IPS-15b (cell line): ENCODE results near the gene FBXO21.

Source experiments
- H3K27me3 ChIP-seq: one replicate; pipeline ENCODE4 v1.6.1; 2013; ENCODE audit warnings: low read length; ENCODE audit not compliant: control insufficient read depth, insufficient read depth
- H3K36me3 ChIP-seq: one replicate; pipeline ENCODE4 v1.6.1; 2013; ENCODE audit warnings: low read length; ENCODE audit not compliant: control insufficient read depth, insufficient read depth
- H3K4me1 ChIP-seq: one replicate; pipeline ENCODE4 v1.6.1; 2013; ENCODE audit warnings: mild to moderate bottlenecking, low read length; ENCODE audit not compliant: control insufficient read depth, insufficient read depth
- H3K4me3 ChIP-seq: one replicate; pipeline ENCODE4 v1.5.1; 2013; ENCODE audit warnings: low read depth, low read length
- H3K9ac ChIP-seq: one replicate; pipeline ENCODE4 v1.6.1; 2013; ENCODE audit warnings: low read depth, mild to moderate bottlenecking, low read length
- H3K9me3 ChIP-seq: one replicate; pipeline ENCODE4 v1.6.1; 2013; ENCODE audit warnings: mild to moderate bottlenecking, low read length; ENCODE audit not compliant: control insufficient read depth, insufficient read depth

The FBXO21 gene

DNA sequence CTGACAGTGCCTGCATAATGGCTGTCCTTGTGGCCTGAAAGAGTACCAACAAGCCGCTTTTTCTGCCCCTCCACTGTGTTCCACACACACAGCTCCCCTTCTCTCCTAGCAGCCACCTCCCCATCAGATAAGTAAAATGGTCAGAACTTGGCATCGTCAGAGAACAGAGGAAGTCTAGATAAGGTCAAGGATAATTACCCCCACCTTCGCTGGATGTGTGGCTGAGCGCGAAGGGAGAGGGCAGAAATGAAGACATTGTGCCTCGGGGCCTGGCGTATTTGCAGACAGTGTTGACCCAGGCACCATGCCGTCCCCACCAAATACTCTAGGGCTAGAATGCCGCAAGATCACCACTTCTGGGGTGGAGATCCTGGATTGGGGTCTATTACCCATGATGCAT is 30.6 kb downstream of the FBXO21 start:
- peaks cover 44% of the 10 kb centered on the region for H3K36me3 ChIP-seq
- no peak overlapping the region for H3K4me3 ChIP-seq
- H3K27me3 ChIP-seq = no peaks in the 10 kb centered on the region

DNA sequence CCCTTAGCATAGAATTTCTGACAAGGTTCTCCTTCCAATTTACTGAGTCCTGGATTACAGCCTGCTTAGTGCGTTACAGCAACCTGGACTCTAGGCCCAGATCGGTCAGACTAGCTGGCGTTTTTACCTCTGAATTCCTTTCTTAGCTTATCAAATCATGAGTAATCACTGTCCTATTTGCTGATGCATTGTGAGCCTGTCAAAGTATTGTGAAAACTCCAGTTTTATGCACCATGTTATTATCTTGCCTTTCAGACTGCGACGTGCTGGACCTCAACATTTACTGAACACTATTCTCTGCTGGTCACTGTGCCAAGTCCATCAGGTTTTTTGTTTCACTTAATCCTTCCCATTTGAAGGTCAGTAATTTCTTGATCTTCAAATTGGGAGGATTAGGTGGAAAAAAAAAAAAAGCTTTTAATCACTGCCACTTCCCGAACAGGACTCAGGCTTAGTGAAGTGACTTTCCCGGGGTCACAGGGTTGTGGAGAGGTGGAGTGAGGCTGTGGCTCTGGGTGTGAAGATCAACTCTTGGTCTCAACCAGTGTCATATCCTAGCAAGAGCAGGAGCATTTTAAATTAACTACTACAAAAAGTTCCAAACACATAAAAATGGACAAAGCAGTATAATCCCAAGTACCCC is 31.2 kb downstream of the FBXO21 start:
- H3K9ac ChIP-seq = no peak overlapping the region
- H3K4me3 ChIP-seq = no peak overlapping the region
- H3K9me3 ChIP-seq = no peaks in the 10 kb centered on the region
- H3K36me3 ChIP-seq = peaks cover 49% of the 10 kb centered on the region
- peaks cover 2% of the 10 kb centered on the region for H3K4me1 ChIP-seq
- no peaks in the 10 kb centered on the region for H3K27me3 ChIP-seq

More for the DNA sequence above, 30.6 kb downstream of the FBXO21 start:
- Histone ChIP-seq H3K4me1 (peaks cover 2% of the 10 kb centered on the region), H3K9ac (no peak overlapping the region), H3K9me3 (no peaks in the 10 kb centered on the region)

DNA sequence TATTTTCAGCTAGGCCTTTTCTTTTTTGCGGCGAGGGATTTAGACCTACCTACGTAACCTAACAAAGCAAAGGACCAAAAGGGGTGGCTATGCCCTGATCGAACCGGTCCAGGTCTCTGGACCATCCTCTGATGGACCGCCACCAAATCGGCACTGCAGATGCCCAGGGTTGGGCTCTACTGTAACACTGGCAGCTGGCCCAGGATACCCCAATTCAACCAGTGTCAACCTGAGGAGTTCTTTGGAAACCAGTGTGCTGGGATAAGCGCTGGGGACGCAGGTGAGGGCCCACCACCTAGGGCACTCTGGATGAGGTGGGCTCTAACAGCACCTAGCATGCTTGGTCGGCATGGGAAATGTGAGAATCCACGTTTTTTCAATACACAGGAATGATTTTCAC is 32.2 kb downstream of the FBXO21 start:
- peaks cover 51% of the 10 kb centered on the region for H3K36me3 ChIP-seq
- H3K4me3 ChIP-seq = no peak overlapping the region
- H3K27me3 ChIP-seq = no peaks in the 10 kb centered on the region
- H3K4me1 ChIP-seq = peaks cover 2% of the 10 kb centered on the region
- no peaks in the 10 kb centered on the region for H3K9me3 ChIP-seq
- no peak overlapping the region for H3K9ac ChIP-seq

DNA sequence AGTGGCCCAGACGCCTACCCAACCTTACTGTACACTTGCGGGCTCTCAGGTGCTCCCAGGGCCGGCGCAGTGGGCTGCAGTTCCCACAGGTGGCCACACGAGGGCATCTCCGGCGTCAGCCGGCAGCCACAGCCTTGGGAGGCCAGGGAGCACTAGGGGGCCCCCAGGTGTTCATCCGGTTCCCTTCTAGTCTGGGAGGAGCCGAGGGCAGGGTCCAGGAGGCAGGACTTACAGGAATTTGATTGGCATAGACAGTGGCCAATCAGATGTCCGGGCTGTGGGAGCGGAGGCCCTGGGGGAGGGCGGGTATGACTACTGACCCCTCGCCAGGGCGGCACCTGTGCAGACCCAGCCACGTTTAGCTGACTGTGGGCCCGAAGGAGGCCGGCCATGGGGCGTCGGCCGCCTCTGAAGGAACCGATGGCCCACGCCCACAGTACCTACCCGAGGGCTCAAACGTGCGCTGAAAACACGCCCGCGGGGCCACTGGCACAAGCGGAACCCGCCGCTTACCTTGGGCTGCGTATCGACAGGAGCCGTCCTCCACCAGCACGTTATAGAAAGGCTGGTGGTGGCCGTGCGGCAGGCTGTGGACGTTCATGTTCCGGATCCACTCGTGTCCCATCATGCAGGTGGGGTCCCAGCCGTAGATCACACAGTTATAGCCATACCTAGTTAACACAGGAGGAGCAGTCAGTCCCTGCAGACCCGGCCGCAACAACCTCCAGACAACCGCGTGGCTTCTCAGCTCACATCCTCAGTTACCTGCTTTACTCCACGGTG is 34.8 kb downstream of the FBXO21 start:
- Histone ChIP-seq H3K36me3 (peaks cover 40% of the 10 kb centered on the region), H3K27me3 (no peaks in the 10 kb centered on the region), H3K4me1 (peaks cover 2% of the 10 kb centered on the region), H3K9me3 (no peaks in the 10 kb centered on the region), H3K4me3 (peak overlapping the region; percentile 30), H3K9ac (no peak overlapping the region)

DNA sequence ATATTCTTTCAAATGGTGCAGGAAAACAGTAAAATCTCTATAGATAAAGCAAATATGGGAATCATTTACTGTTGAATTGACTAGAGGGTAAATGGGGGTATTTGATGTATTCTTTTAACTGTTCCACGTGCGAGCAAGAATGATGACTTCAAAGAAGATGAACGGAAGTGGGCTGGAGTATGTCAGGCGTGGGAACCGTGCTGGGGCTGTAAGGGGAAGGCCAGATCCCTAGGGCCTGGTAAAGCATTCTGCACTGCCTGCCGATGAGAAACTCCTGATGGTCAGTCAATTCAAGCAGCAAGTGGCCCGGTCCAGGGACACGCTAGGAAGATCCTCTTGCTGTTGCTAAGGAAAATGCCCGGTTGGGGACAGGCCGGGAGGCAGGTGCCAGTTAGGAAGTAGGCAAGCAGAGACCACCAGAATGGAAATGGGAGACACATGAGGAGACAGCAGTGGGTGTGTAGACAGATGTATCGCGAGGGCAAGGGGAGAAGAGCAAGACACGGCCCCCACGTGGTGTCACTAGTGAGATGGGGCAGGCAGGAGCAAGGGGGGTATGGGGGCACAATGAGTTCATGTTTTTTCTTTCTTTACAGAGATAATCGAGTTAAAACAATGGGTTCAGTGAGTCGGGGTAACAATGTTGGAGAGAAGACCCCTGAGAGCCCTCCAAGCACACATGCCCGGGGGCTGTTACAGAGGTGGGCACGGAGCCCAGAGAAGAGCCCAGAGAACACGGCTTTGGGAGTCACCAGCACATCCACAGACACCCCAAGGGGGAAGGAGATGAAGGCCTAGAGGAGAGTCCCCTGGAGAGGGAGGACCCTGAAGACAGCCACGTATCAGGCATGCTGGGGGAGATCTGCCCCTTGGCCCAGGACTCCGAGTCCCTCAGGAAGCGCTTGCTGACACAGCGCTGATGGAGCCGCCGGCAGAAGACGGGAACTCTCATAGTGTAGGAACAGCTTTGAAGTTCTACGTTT is 37.2 kb downstream of the FBXO21 start:
- Histone ChIP-seq H3K4me1 (peaks cover 2% of the 10 kb centered on the region), H3K4me3 (no peak overlapping the region), H3K9ac (no peak overlapping the region), H3K9me3 (no peaks in the 10 kb centered on the region), H3K27me3 (no peaks in the 10 kb centered on the region), H3K36me3 (peaks cover 30% of the 10 kb centered on the region)

DNA sequence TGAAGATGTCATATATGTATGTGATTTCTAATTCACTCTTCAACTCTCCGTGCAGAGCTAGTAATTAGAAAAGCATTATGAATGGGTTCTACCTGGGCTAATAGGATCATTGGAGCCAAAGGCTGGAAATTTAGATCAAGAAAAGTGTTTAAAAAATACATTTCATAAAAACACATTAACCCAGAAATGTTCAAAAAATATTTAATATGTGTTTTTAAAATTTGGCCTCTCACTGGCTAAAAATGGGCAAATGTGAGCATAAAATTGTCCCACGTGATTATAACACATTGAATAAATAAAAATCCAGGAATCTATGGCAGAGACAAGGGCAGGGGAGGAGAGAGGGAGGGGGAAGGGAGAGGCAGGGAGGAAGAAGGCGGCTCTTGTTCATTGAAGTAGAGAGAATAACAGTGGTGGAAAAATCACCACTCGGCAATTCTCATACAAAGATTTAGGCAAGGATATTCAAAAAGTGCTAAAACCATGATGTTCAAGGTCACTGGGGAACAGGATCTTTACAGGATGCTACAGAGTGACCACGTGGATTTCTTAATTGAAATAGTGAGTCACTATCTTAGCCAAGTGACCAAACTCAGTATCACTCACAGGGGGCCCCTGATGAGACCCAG is 38.8 kb downstream of the FBXO21 start:
- H3K27me3 ChIP-seq = no peaks in the 10 kb centered on the region
- H3K4me1 ChIP-seq = peaks cover 2% of the 10 kb centered on the region
- no peak overlapping the region for H3K4me3 ChIP-seq
- H3K9me3 ChIP-seq = no peaks in the 10 kb centered on the region
- H3K9ac ChIP-seq = no peak overlapping the region
- H3K36me3 ChIP-seq = peaks cover 33% of the 10 kb centered on the region

DNA sequence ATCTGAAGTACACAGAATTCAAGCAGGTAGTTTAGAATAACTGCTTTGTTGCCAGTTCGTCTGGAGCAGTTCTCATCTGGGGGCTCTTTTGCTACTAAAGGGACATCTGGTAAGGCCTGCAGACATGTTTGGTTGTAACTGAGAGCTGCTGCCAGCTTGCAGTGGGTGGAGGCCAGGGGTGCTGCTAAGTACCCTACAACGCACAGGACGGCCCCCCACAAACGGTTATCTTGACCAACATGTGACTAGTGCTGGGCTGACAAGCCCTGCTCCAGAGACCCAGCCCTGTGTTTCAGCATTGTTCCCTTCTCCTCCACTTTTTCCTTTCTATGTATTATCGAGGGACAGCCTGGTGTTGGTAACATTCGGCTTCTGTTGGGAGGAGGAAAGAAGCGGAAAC is 40.8 kb downstream of the FBXO21 start:
- Histone ChIP-seq H3K36me3 (peaks cover 35% of the 10 kb centered on the region), H3K9ac (no peak overlapping the region), H3K27me3 (no peaks in the 10 kb centered on the region), H3K4me3 (no peak overlapping the region), H3K9me3 (no peaks in the 10 kb centered on the region), H3K4me1 (no peaks in the 10 kb centered on the region)

DNA sequence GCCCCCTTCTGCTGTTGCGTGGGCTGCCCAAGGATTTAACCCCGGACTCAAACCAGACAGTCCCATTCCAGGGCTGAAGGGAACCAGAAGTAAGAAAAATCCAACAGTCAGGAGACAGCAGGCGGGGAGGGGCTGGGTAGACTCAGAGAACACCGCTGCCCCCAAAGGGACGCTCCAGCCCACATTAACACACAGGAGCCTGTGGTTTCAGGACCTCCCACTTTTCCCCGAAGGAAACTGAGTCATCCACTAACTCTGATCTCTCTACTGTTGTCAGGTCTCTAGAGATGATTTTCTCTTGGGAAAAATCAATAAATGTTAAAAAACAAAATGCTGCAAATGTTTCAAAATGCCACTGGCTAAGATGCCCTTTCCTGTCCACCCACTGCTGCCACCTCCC is 41.6 kb downstream of the FBXO21 start:
- no peak overlapping the region for H3K4me3 ChIP-seq
- no peaks in the 10 kb centered on the region for H3K9me3 ChIP-seq
- H3K4me1 ChIP-seq = no peaks in the 10 kb centered on the region
- peaks cover 28% of the 10 kb centered on the region for H3K36me3 ChIP-seq
- no peaks in the 10 kb centered on the region for H3K27me3 ChIP-seq
- no peak overlapping the region for H3K9ac ChIP-seq

DNA sequence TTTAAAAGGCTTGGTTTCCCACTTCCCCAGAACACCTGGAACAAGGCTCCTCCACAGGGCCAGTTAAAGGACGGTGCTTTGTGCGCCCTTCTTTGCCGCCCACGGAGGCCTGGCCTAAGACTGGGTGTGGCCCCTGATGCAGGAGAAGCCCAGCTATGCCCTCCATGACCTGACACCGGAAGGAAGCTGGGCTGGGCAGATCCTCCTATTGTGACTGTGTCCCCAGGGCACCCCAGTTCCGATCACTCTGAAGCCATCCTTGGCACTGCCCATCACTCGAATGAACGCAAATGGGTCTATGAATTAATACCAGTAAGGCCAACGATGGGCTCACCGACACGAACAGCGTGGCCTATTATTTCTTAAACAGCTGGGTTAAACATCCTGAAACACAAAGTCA is 42.6 kb downstream of the FBXO21 start:
- no peaks in the 10 kb centered on the region for H3K9me3 ChIP-seq
- peaks cover 25% of the 10 kb centered on the region for H3K36me3 ChIP-seq
- no peaks in the 10 kb centered on the region for H3K4me1 ChIP-seq
- no peak overlapping the region for H3K9ac ChIP-seq
- no peaks in the 10 kb centered on the region for H3K27me3 ChIP-seq
- H3K4me3 ChIP-seq = no peak overlapping the region

DNA sequence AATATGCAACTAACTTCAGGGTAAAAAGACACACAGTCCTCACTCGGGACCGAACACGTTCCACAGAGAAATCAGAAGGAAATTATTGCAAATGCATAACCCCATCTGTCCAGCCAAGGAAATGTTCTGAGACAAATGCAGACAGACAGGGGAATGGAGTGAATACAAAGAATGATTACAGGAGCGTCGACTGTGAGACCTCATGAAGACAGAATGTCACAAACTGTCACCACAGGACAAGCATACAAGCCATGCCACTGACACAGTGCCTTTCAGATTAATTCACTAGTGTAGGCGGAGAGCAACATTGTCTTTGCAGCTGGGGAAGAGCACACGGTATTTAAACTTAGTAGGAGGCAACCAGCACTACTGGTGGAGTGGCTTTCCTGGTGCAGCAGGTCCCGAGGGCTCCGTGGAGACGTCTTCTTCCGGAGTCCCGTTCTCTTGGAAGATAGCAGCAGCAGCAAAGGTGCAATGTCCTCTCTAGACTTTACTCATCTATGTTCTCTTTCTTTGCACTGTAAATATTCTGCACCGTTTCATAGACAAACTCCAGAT is 44.6 kb downstream of the FBXO21 start:
- Histone ChIP-seq H3K36me3 (peaks cover 25% of the 10 kb centered on the region), H3K4me1 (peaks cover 3% of the 10 kb centered on the region), H3K9me3 (no peaks in the 10 kb centered on the region), H3K27me3 (no peaks in the 10 kb centered on the region), H3K4me3 (no peak overlapping the region), H3K9ac (no peak overlapping the region)

DNA sequence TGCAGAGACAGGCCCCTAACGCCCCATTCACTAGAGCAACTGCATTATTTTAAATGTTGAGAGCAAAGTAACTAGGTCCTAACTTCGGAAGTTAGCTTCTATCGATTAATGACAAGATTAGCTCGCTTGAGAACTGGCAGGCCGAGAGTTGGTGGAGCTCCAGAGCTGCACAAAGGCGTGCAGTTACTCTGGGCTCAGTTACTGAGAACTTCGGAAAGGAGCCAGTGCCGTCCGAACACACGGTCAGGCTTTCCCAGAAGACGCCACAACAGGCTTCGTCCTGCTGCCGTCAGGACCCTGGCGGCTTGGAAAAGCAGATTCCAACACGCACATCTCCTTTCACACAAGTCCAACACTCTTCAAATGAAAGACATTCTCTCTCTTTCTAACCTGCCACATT is 45.7 kb downstream of the FBXO21 start:
- Histone ChIP-seq H3K4me1 (peaks cover 3% of the 10 kb centered on the region), H3K27me3 (no peaks in the 10 kb centered on the region), H3K36me3 (peaks cover 25% of the 10 kb centered on the region), H3K9ac (no peak overlapping the region), H3K9me3 (no peaks in the 10 kb centered on the region), H3K4me3 (no peak overlapping the region)
